OCI-LY3 (cell line): ENCODE measurements around the gene FBXL13.
"Not testable (repeated sequence)": the region's sequence is repeated elsewhere in the genome, so short reads cannot be mapped to it uniquely, and the experiment has no call there.

Experiments used
- H2AFZ ChIP-seq: fragments of 200-600, 300-600 bp; shearing (Covaris generic); 2 replicates; pipeline ENCODE4 v1.6.0; 2014; ENCODE audit warnings: antibody characterized with exemption, low read depth, low read length
- H3K27ac ChIP-seq: fragments of 200-600, 300-600 bp; sonication (generic); 2 replicates; pipeline ENCODE4 v1.5.1; 2014; ENCODE audit warnings: mild to moderate bottlenecking, low read length, moderate library complexity, mixed read lengths
- H3K27me3 ChIP-seq: fragments of 200-600, 300-600 bp; sonication (generic); 2 replicates; pipeline ENCODE4 v1.6.1; 2014; ENCODE audit warnings: low read depth, low read length, mixed read lengths
- H3K36me3 ChIP-seq: fragments of 200-600, 300-600 bp; sonication (generic); replicated peaks from 2 replicates; pipeline ENCODE3; 2014; ENCODE audit warnings: low read depth, low read length, mixed read lengths
- H3K4me1 ChIP-seq: fragments of 300-600, 200-600 bp; sonication (generic); 2 replicates; pipeline ENCODE4 v1.6.1; 2014; ENCODE audit warnings: low read length, mixed read lengths
- H3K4me2 ChIP-seq: fragments of 200-600, 300-600 bp; sonication (generic); 2 replicates; pipeline ENCODE4 v1.6.1; 2014; ENCODE audit warnings: low read length, mixed read lengths
- H3K4me3 ChIP-seq: fragments of 300-600, 200-600 bp; sonication (generic); 2 replicates; pipeline ENCODE4 v1.5.1; 2014; ENCODE audit warnings: antibody characterized with exemption, mild to moderate bottlenecking, low read length, moderate library complexity
- H3K79me2 ChIP-seq: fragments of 300-600, 200-600 bp; shearing (Covaris generic); 2 replicates; pipeline ENCODE4 v1.6.1; 2014; ENCODE audit warnings: mild to moderate bottlenecking, low read length, mixed read lengths
- H3K9ac ChIP-seq: fragments of 300-600, 200-600 bp; shearing (Covaris generic); 2 replicates; pipeline ENCODE4 v1.6.0; 2014; ENCODE audit warnings: mild to moderate bottlenecking, low read length, moderate library complexity
- H3K9me3 ChIP-seq: fragments of 200-600, 300-600 bp; shearing (Covaris generic); 2 replicates; pipeline ENCODE4 v1.6.1; 2014; ENCODE audit warnings: low read length, mixed read lengths; ENCODE audit not compliant: insufficient read depth
- H4K20me1 ChIP-seq: fragments of 200-600, 300-600 bp; sonication (generic); 2 replicates; pipeline ENCODE4 v1.6.1; 2016; ENCODE audit warnings: low read length, mixed read lengths; ENCODE audit not compliant: insufficient read depth

The FBXL13 gene

DNA sequence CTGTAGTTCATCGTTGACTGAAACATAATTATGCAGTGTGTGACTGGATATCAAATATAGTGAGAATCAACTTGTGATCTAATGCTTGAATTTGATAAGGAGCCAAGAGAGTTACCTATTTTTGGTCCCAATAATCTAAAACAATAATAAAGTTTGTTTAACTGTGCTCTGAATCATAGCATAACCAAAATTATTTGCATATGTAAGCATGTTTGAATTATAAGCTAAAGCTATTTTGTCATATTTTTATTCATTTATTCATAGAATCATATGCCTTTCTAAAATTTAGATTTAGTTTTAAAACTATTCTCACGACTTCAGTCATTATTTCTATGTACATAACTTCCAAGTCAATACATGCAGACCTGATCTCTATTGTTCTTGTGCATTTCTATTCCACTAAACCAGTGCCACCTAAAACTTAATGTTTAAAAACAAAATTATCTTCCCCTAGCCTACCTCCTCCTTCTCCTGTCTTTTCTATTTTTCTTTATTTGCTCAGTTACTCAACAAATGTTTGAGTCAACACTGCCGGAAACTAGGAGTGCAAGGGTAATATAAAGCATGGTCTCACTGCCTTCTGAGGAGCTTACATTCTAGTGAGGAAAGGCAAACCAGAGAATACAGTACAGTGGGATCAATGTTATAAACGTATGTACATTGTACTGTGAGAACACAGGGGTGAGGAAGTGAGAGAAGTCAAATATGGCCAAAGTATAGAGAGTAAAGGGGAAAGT, 284.1 kb downstream of the FBXL13 start:
- H3K9ac ChIP-seq, H3K4me1 ChIP-seq, H3K4me3 ChIP-seq, H3K27ac ChIP-seq, H3K79me2 ChIP-seq, H2AFZ ChIP-seq, H4K20me1 ChIP-seq, H3K9me3 ChIP-seq, H3K27me3 ChIP-seq, H3K4me2 ChIP-seq, H3K36me3 ChIP-seq: not testable (repeated sequence)

DNA sequence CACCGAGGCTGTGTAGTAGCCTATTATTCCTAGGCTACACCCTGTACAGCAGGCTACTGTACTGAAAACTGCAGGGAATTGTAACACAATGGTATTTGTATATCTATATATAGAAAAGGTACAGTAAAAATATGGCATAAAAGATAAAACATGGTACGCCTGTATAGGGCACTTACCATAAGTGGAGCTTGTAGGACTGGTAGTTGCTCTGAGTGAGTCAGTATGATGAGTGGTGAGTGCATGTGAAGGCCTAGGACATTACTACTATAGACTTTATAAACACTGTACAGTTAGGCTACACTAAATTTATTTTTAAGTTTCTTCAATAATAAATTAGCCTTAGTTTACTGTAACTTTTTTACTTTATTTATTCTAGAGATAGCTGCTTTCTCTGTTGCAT, 285.8 kb downstream of the FBXL13 start:
- not testable (repeated sequence) for H4K20me1 ChIP-seq, H3K9ac ChIP-seq, H3K79me2 ChIP-seq, H3K9me3 ChIP-seq, H3K36me3 ChIP-seq, H3K4me2 ChIP-seq, H3K4me1 ChIP-seq, H3K27ac ChIP-seq, H2AFZ ChIP-seq, H3K27me3 ChIP-seq, H3K4me3 ChIP-seq

DNA sequence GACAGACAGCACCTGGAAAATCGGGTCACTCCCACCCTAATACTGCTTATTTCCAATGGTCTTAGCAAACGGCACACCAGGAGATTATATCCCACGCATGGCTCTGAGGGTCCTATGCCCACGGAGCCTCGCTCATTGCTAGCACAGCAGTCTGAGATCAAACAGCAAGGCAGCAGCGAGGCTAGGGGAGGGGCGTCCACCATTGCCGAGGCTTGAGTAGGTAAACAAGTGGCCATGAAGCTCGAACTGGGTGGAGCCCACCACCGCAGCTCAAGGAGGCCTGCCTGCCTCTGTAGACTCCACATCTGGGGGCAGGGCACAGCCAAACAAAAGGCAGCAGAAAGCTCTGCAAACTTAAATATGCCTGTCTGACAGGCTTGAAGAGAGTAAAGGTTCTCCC, 293.7 kb downstream of the FBXL13 start:
- H3K79me2 ChIP-seq, H3K9ac ChIP-seq, H3K36me3 ChIP-seq, H2AFZ ChIP-seq, H3K4me1 ChIP-seq, H3K27me3 ChIP-seq, H3K4me3 ChIP-seq, H4K20me1 ChIP-seq, H3K27ac ChIP-seq, H3K4me2 ChIP-seq, H3K9me3 ChIP-seq: not testable (repeated sequence)

DNA sequence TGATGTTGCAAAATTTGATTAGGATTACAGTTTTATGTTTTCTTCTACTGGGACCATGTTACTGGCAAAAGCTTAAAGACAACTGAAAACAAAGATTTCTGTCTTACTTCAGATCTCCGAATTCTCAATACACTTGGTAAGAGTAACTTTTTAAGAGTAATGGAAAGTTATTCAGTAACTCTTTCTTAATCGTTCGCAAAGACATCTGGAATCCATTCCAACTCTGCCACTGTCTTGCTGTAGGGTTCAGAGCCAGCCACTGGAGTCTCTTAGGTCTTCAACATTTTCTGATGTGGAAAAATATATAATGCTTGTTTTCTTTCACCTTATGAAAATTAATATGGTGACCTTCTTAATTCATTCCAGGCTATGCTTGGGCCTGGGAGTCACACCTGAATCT, 295.9 kb downstream of the FBXL13 start:
- not testable (repeated sequence) for H3K4me3 ChIP-seq

DNA sequence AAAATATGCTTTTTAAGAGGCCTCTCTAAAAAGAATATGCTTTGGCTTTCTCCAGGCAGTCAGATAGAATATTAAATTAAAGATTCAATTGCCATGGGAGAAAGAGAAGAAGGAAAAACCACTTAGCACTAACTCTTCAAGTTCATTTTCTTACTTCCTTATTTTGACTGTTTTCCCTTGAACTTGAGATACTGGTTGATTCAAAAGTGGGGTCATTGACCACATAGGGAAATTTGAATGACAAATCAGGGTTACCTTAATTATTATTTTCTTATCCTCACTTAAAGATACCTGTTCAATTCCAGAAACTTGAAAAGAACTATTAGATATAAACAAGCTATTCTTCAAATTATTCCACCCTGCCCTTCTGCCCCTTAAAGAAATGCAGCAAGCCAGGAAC, 298.4 kb downstream of the FBXL13 start:
- not testable (repeated sequence) for H3K79me2 ChIP-seq, H3K4me1 ChIP-seq, H3K27me3 ChIP-seq, H3K27ac ChIP-seq, H2AFZ ChIP-seq, H3K4me3 ChIP-seq, H3K9me3 ChIP-seq, H3K9ac ChIP-seq, H4K20me1 ChIP-seq, H3K36me3 ChIP-seq, H3K4me2 ChIP-seq

More for the DNA sequence above, 295.9 kb downstream of the FBXL13 start:
- not testable (repeated sequence) for H3K79me2 ChIP-seq, H3K4me2 ChIP-seq, H4K20me1 ChIP-seq, H3K9me3 ChIP-seq, H3K4me1 ChIP-seq, H3K27ac ChIP-seq, H3K9ac ChIP-seq, H2AFZ ChIP-seq, H3K27me3 ChIP-seq, H3K36me3 ChIP-seq

DNA sequence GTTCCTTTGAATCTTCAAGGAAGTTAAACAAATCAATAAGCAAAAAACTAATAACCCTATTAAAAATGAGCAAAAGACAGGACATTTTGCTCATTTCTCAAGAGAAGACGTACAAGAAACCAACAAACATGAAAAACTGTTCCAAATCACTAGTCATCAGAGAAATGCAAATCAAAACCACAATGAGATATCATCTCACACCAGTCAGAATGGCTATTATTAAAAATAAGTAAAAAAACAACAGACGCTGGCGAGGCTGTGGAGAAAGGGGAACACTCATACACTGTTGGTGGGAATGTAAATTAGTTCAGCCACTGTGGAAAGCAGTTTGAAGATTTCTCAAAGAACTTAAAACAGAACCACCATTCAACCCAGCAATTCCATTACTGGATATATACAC, 304.1 kb downstream of the FBXL13 start:
- H3K9ac ChIP-seq, H3K27ac ChIP-seq, H3K36me3 ChIP-seq, H3K27me3 ChIP-seq, H3K79me2 ChIP-seq, H3K4me1 ChIP-seq, H3K9me3 ChIP-seq, H4K20me1 ChIP-seq, H3K4me3 ChIP-seq, H3K4me2 ChIP-seq, H2AFZ ChIP-seq: not testable (repeated sequence)

DNA sequence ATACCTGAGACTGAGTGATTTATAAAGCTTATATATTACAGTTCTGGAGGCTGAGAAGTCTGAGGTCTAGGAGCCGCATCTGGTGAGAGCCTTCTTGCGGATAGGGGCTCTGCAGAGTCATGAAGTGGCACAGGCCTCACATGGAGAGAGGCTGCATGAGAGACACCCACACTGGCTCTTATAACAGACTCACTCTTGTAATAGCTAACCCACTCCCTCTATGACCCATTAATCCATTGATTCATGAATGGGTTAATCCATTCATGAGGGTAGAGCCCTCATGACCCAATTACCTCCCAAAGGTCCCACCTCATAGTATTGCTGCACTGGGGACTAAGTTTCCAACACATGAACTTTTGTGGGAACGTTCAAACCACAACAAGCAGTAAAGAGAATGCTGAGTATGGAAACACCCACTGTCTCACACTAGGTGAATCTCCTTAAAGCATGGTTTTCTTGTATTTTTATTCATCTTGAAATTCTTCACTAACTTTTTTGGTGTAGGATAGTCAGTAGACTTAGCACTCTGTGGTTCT, 304.9 kb downstream of the FBXL13 start:
- H3K36me3 ChIP-seq, H3K27ac ChIP-seq, H4K20me1 ChIP-seq, H2AFZ ChIP-seq, H3K9me3 ChIP-seq, H3K4me2 ChIP-seq, H3K27me3 ChIP-seq, H3K9ac ChIP-seq, H3K4me1 ChIP-seq, H3K79me2 ChIP-seq, H3K4me3 ChIP-seq: not testable (repeated sequence)

DNA sequence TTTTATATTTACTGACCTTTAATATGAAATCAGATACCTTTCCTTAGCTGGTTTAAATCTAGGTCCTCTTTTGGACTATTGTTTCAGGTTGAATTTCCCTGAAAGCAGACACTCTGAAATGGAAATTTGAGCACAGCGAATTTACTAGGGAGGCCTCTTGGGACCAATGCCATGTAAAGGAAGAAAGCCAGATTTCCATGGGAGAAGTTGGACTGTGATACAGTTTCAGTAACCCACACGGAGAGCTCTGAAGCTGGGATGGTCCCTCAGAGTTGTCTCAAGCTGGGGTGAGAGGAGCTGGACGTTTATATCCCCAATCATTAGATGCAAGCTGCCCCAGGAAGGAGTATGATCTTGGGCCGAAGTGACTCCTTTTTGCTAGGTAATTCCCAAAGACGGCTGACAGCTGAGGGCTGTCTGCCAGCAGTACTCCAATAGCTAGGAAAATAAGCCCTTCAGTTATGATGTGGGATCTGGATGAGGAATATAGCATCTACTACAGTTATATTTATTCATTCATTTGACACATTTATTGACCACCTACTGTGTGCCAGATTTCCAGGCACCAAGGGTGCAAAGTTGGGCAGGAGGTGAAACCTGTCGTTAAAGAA, 311.2 kb downstream of the FBXL13 start:
- not testable (repeated sequence) for H3K79me2 ChIP-seq, H2AFZ ChIP-seq, H3K27me3 ChIP-seq, H4K20me1 ChIP-seq, H3K4me2 ChIP-seq, H3K4me3 ChIP-seq, H3K9me3 ChIP-seq, H3K9ac ChIP-seq, H3K4me1 ChIP-seq, H3K36me3 ChIP-seq, H3K27ac ChIP-seq
